HepG2 (cell line): Measurements from ENCODE around the gene TLNRD1. TPM values are rescaled to one million over a fixed set of nuclear protein-coding genes. Genes with fewer than 3 reads are reported as not detected.

Experiments
- ATAC-seq: fragments of 200-7000 bp; cut with Tn5 transposase; 3 replicates; pipeline ENCODE4 v1.9.1; 2020; ENCODE audit warnings: mild to moderate bottlenecking, moderate library complexity
- BruUV-seq: library from RNA; stranded (reverse); fragments of 400-500 nt; replicated peaks from 2 replicates; lab custom pipeline; 2021; lab: Mats Ljungman, UMichigan
- CTCF ChIA-PET: fragments of 300-600 bp; formaldehyde crosslinking; extraction: SDS; loops from one replicate; lab custom pipeline; 2021; ENCODE audit warnings: low total read pairs, inconsistent platforms, low intra/inter-chr PET ratio; lab: Yijun Ruan, JAX
- POLR2A ChIA-PET: fragments of 350-600 bp; sonication (Branson Sonifier 250); formaldehyde crosslinking; loops from one replicate; lab custom pipeline; 2020; ENCODE audit warnings: antibody characterized with exemption, inconsistent platforms; lab: Yijun Ruan, JAX
- DNase-seq: peaks from one replicate; pipeline ENCODE4 v3.0.0-alpha.2; 2015; ENCODE audit warnings: low spot score
- FAIRE-seq: peaks from 3 replicates; lab custom pipeline; 2011; peaks lifted over from hg19 to GRCh38; lab: Jason Lieb, UNC
- H2AFZ ChIP-seq: one replicate; pipeline ENCODE4 v1.6.1; 2011; ENCODE audit warnings: low read length, inconsistent platforms
- H3K27ac ChIP-seq: fragments of 300-600 bp; 3 replicates; pipeline ENCODE4 v1.8.0; 2011; ENCODE audit warnings: mixed run types, mild to moderate bottlenecking, mixed read lengths, low read length, inconsistent platforms; ENCODE audit not compliant: insufficient read depth; ENCODE audit errors: extremely low read length
- H3K27me3 ChIP-seq, 2 experiments: fragments of 200-600 bp in 1 of 2; 2 replicates in 1 of 2; 3 replicates in 1 of 2; pipeline versions ENCODE4 v1.6.0 to v1.8.0; 2011; ENCODE audit warnings: low read length in 2 of 2, mild to moderate bottlenecking in 2 of 2, moderate library complexity in 2 of 2, inconsistent platforms in 1 of 2; ENCODE audit not compliant: insufficient read depth in 2 of 2, control insufficient read depth in 1 of 2
- H3K36me3 ChIP-seq, 2 experiments: fragments of 200-600 bp in 1 of 2; replicated peaks in 1 of 2; 2 replicates in 1 of 2; 3 replicates in 1 of 2; pipeline versions ENCODE4 v1.5.1 to v1.8.0; 2011; ENCODE audit warnings: low read length in 2 of 2, inconsistent platforms in 1 of 2; ENCODE audit not compliant: insufficient read depth in 2 of 2, control insufficient read depth in 1 of 2
- H3K4me1 ChIP-seq: 2 replicates; pipeline ENCODE4 v1.5.1; 2012; ENCODE audit warnings: low read length, inconsistent platforms; ENCODE audit not compliant: insufficient read depth
- H3K4me2 ChIP-seq: 2 replicates; pipeline ENCODE4 v1.6.0; 2011; ENCODE audit warnings: low read depth, low read length, inconsistent platforms
- H3K4me3 ChIP-seq, 3 experiments: fragments of 200-600 bp in 1 of 3; sonication (generic), shearing (Covaris generic) in 1 of 3; replicated peaks in 1 of 3; 2 replicates each; pipeline ENCODE4 v1.5.1; 2011 to 2016; ENCODE audit warnings: low read length in 3 of 3, inconsistent platforms in 2 of 3, low read depth in 2 of 3, mild to moderate bottlenecking in 2 of 3, control low read depth in 1 of 3, mixed read lengths in 1 of 3; ENCODE audit not compliant: insufficient read depth in 1 of 3
- H3K79me2 ChIP-seq: one replicate; pipeline ENCODE4 v1.6.1; 2011; ENCODE audit warnings: low read length, inconsistent platforms; ENCODE audit not compliant: insufficient read depth
- H3K9ac ChIP-seq: 2 replicates; pipeline ENCODE4 v1.6.0; 2011; ENCODE audit warnings: mild to moderate bottlenecking, low read depth, low read length, inconsistent platforms; ENCODE audit not compliant: insufficient read depth
- H3K9me3 ChIP-seq: 2 replicates; pipeline ENCODE4 v1.5.1; 2012; ENCODE audit warnings: mild to moderate bottlenecking, low read length
- H4K20me1 ChIP-seq: 2 replicates; pipeline ENCODE4 v1.6.0; 2011; ENCODE audit warnings: inconsistent platforms, mild to moderate bottlenecking, low read length, moderate library complexity; ENCODE audit not compliant: insufficient read depth
- AGO1 ChIP-seq: fragments of 200-400 bp; formaldehyde crosslinking; IDR thresholded peaks from 2 replicates; pipeline ENCODE4 v1.6.1; 2017; ENCODE audit warnings: mild to moderate bottlenecking, low read depth, low read length, moderate library complexity; ENCODE audit not compliant: poor library complexity, severe bottlenecking
- ATAD3A ChIP-seq: sonication (generic); formaldehyde crosslinking; IDR thresholded peaks from 2 replicates; pipeline ENCODE4 v1.4.0; 2020; ENCODE audit warnings: missing genetic modification reagents
- DNMT3B ChIP-seq: conservative IDR thresholded peaks from 2 replicates; pipeline ENCODE4 v1.6.1; 2016; ENCODE audit warnings: missing biosample characterization, control low read depth
- HNRNPH1 ChIP-seq: fragments of 200-400 bp; formaldehyde crosslinking; optimal IDR thresholded peaks from 2 replicates; pipeline ENCODE3; 2017; ENCODE audit warnings: mild to moderate bottlenecking, low read depth, low read length
- HNRNPK ChIP-seq: fragments of 200-400 bp; formaldehyde crosslinking; IDR thresholded peaks from 2 replicates; pipeline ENCODE4 v1.6.1; 2018; ENCODE audit warnings: low read length, low read depth, moderate library complexity, mild to moderate bottlenecking; ENCODE audit not compliant: poor library complexity, severe bottlenecking
- MEIS2 ChIP-seq: sonication (generic); formaldehyde crosslinking; IDR thresholded peaks from 2 replicates; pipeline ENCODE4 v1.9.0; 2021; ENCODE audit warnings: mild to moderate bottlenecking, missing genetic modification reagents
- NR2C2 ChIP-seq: sonication (generic); formaldehyde crosslinking; IDR thresholded peaks from 2 replicates; pipeline ENCODE4 v1.4.0; 2020; ENCODE audit warnings: missing genetic modification reagents, mild to moderate bottlenecking, moderate library complexity, borderline replicate concordance
- NR2F1 ChIP-seq, 2 experiments: fragments of 450-650 bp in 1 of 2; formaldehyde crosslinking in 1 of 2; IDR thresholded peaks; 2 replicates each; pipeline versions ENCODE4 v1.5.0 to v1.6.1; 2016 to 2020; ENCODE audit warnings: mild to moderate bottlenecking in 1 of 2, missing compliant biosample characterization in 1 of 2, missing genetic modification reagents in 1 of 2, moderate library complexity in 1 of 2
- RFX5 ChIP-seq: IDR thresholded peaks from 2 replicates; pipeline ENCODE4 v1.6.1; 2011; ENCODE audit warnings: low read depth, low read length, improper control_type of control experiment
- STAG1 ChIP-seq: sonication (generic); formaldehyde crosslinking; IDR thresholded peaks from 2 replicates; pipeline ENCODE4 v1.4.0; 2020; ENCODE audit warnings: missing genetic modification reagents
- ZBTB1 ChIP-seq: sonication (generic); formaldehyde crosslinking; IDR thresholded peaks from 2 replicates; pipeline ENCODE4 v1.4.0; 2020; ENCODE audit warnings: missing genetic modification reagents, borderline replicate concordance
- ZNF615 ChIP-seq: sonication (generic); formaldehyde crosslinking; IDR thresholded peaks from 2 replicates; pipeline ENCODE4 v1.5.0; 2020; ENCODE audit warnings: mild to moderate bottlenecking, missing genetic modification reagents, borderline replicate concordance
- WGBS: methylation state at CpG from one replicate; pipeline ENCODE4 v1.1.6; 2017; ENCODE audit warnings: low lambda C conversion rate; 5-methylcytosine and 5-hydroxymethylcytosine counted together
- in situ Hi-C: cut with HindIII; loops from 2 replicates; pipeline ENCODE4 v1.10.0; 2017; ENCODE audit warnings: low pct_unique_long_range_greater_than_20kb; ENCODE audit not compliant: extremely low pct_ligation_motif_present
- intact Hi-C: fragments of 100-400 bp; cut with micrococcal nuclease; formaldehyde crosslinking; loops from one replicate; pipeline ENCODE4 v1.10.0; 2022; ENCODE audit not compliant: unreplicated experiment
- polyA plus RNA-seq, 8 experiments: library from polyadenylated mRNA; depleted of rRNA in 3 of 8; stranded (reverse) in 7 of 8; unstranded in 1 of 8; fragments of >200 nt; fragmentation: Illumina TruSeq in 4 of 8; extraction: Trizol in 4 of 8; gene quantifications; 2 replicates each; pipeline versions ENCODE4 v1.2.1 to v1.2.3, GENCODE V29; 2011 to 2016; ENCODE audit warnings: low read depth in 4 of 8, missing spikeins in 1 of 8, mixed read lengths in 1 of 8; ENCODE audit not compliant: insufficient read depth in 1 of 8
- total RNA-seq, 5 experiments: library from RNA; depleted of rRNA; stranded (reverse); fragments of >200 nt; fragmentation: Illumina TruSeq; extraction: Trizol; gene quantifications; 2 replicates each; pipeline ENCODE4 v1.2.3, GENCODE V29; 2016; ENCODE audit warnings: low read depth in 1 of 5
- TF ChIP-seq, protein P1 (sequence below): sonication (generic); formaldehyde crosslinking; IDR thresholded peaks from 2 replicates; pipeline ENCODE4 v1.5.1; 2020; ENCODE audit warnings: mild to moderate bottlenecking, missing genetic modification reagents, moderate library complexity
- TF ChIP-seq, protein P2 (sequence below): sonication (generic); formaldehyde crosslinking; IDR thresholded peaks from 2 replicates; pipeline ENCODE4 v1.5.1; 2020; ENCODE audit warnings: mild to moderate bottlenecking, missing genetic modification reagents, moderate library complexity
- TF ChIP-seq, protein P3 (sequence below): sonication (generic); formaldehyde crosslinking; conservative IDR thresholded peaks from 2 replicates; pipeline ENCODE4 v1.8.0; 2022; ENCODE audit warnings: mild to moderate bottlenecking, moderate library complexity, missing genetic modification reagents
- TF ChIP-seq, protein P4 (sequence below): IDR thresholded peaks from 2 replicates; pipeline ENCODE4 v1.6.1; 2016; ENCODE audit warnings: low read depth, borderline replicate concordance

TLNRD1 gene
- total and polyA plus RNA-seq, 2 of the 13 experiments (the other 11 are each of a cell fraction or from before 2014, with no cell fraction given): 3.4 to 5.3 TPM

DNA sequence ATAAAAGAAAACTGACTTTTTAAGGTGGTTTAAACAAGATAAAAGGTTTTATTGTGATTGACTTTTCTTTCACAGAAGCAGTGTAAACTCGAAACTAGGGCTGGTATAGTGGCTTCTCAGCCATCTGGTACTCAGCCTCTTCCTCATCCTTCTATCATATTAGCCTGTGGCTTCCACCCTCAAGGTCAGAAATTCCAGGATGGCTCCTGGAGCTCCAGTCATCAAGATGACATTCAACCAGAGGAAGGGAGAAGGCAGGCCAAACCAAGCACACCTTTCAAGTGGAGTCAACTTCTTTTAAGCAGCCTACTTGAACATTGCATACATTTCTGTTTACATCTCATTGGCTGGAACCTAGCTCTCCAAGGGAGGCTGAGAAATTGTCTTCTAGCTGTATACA is 9.8 kb upstream of the TLNRD1 start:
- Histone ChIP-seq H3K27me3 (no peaks in the 10 kb centered on the region; a peak in 1 of 5 replicates), H3K4me2 (peak overlapping the region; percentile 80; the same call in 1 of the 2 replicates), H3K36me3 (no peaks in the 10 kb centered on the region), H3K9me3 (no peaks in the 10 kb centered on the region), H3K79me2 (peaks cover 33% of the 10 kb centered on the region), H3K4me1 (peaks cover 36% of the 10 kb centered on the region), H3K27ac (no peak overlapping the region), H2AFZ (no peak overlapping the region), H3K4me3 (no peak overlapping the region), H4K20me1 (peaks cover 2% of the 10 kb centered on the region; the same call in 1 of the 2 replicates), H3K9ac (no peak overlapping the region)
- intact Hi-C loops: no loop called here
- FAIRE-seq (no peak), ATAC-seq (no peak), DNase-seq (no peak)
- CTCF ChIA-PET: no interaction called here
- BruUV-seq: no TSS peak
- in situ Hi-C loops: no loop called here
- TF ChIP-seq ATAD3A (CRISPR knock-in tag) (no peak), NR2C2 (CRISPR knock-in tag) (no peak), ZBTB1 (CRISPR knock-in tag) (no peak), RFX5 (no peak), NR2F1 (CRISPR knock-in tag; IDR thresholded peaks at IDR 0.05) (no peak), AGO1 (no peak), ZNF615 (CRISPR knock-in tag) (no peak), HNRNPH1 (no peak), DNMT3B (CRISPR knock-in tag) (no peak), HNRNPK (no peak), STAG1 (CRISPR knock-in tag) (no peak), MEIS2 (no peak)
- TF ChIP-seq, protein P1, sequence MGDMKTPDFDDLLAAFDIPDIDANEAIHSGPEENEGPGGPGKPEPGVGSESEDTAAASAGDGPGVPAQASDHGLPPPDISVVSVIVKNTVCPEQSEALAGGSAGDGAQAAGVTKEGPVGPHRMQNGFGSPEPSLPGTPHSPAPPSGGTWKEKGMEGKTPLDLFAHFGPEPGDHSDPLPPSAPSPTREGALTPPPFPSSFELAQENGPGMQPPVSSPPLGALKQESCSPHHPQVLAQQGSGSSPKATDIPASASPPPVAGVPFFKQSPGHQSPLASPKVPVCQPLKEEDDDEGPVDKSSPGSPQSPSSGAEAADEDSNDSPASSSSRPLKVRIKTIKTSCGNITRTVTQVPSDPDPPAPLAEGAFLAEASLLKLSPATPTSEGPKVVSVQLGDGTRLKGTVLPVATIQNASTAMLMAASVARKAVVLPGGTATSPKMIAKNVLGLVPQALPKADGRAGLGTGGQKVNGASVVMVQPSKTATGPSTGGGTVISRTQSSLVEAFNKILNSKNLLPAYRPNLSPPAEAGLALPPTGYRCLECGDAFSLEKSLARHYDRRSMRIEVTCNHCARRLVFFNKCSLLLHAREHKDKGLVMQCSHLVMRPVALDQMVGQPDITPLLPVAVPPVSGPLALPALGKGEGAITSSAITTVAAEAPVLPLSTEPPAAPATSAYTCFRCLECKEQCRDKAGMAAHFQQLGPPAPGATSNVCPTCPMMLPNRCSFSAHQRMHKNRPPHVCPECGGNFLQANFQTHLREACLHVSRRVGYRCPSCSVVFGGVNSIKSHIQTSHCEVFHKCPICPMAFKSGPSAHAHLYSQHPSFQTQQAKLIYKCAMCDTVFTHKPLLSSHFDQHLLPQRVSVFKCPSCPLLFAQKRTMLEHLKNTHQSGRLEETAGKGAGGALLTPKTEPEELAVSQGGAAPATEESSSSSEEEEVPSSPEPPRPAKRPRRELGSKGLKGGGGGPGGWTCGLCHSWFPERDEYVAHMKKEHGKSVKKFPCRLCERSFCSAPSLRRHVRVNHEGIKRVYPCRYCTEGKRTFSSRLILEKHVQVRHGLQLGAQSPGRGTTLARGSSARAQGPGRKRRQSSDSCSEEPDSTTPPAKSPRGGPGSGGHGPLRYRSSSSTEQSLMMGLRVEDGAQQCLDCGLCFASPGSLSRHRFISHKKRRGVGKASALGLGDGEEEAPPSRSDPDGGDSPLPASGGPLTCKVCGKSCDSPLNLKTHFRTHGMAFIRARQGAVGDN (CRISPR knock-in tag): no peak
- TF ChIP-seq, protein P2, sequence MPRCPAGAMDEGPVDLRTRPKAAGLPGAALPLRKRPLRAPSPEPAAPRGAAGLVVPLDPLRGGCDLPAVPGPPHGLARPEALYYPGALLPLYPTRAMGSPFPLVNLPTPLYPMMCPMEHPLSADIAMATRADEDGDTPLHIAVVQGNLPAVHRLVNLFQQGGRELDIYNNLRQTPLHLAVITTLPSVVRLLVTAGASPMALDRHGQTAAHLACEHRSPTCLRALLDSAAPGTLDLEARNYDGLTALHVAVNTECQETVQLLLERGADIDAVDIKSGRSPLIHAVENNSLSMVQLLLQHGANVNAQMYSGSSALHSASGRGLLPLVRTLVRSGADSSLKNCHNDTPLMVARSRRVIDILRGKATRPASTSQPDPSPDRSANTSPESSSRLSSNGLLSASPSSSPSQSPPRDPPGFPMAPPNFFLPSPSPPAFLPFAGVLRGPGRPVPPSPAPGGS (CRISPR knock-in tag): no peak
- TF ChIP-seq, protein P3, sequence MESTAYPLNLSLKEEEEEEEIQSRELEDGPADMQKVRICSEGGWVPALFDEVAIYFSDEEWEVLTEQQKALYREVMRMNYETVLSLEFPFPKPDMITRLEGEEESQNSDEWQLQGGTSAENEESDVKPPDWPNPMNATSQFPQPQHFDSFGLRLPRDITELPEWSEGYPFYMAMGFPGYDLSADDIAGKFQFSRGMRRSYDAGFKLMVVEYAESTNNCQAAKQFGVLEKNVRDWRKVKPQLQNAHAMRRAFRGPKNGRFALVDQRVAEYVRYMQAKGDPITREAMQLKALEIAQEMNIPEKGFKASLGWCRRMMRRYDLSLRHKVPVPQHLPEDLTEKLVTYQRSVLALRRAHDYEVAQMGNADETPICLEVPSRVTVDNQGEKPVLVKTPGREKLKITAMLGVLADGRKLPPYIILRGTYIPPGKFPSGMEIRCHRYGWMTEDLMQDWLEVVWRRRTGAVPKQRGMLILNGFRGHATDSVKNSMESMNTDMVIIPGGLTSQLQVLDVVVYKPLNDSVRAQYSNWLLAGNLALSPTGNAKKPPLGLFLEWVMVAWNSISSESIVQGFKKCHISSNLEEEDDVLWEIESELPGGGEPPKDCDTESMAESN (CRISPR knock-in tag): no peak
- TF ChIP-seq, protein P4, sequence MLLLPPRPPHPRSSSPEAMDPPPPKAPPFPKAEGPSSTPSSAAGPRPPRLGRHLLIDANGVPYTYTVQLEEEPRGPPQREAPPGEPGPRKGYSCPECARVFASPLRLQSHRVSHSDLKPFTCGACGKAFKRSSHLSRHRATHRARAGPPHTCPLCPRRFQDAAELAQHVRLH (CRISPR knock-in tag): no peak
- 95% methylated on average over 1 of the region's 1 CpG for WGBS
- POLR2A ChIA-PET: interaction anchor here (1.5 to 2.3 kb wide), 2 partner anchors 10 to 151 kb away, joined by 3 to 10 read pairs; partner anchors contain the start of gene TLNRD1
